Colonic mucosa (tissue), 4 donors: ENCODE data around the gene RWDD2A. TPM values are rescaled to one million over a fixed set of nuclear protein-coding genes. Genes with fewer than 3 reads are reported as not detected.

Experiments
- DNase-seq: peaks from one replicate; pipeline ENCODE4 v3.0.0-alpha.2; 2020
- H3K27ac ChIP-seq: fragments of 200-600 bp; one replicate; pipeline ENCODE4 v1.8.0; 2021
- H3K27me3 ChIP-seq: fragments of 200-600 bp; one replicate; pipeline ENCODE4 v1.8.0; 2021
- H3K36me3 ChIP-seq: fragments of 200-600 bp; one replicate; pipeline ENCODE4 v1.8.0; 2021
- H3K4me1 ChIP-seq: fragments of 200-600 bp; one replicate; pipeline ENCODE4 v1.8.0; 2021; ENCODE audit warnings: mild to moderate bottlenecking
- H3K4me3 ChIP-seq: fragments of 200-600 bp; one replicate; pipeline ENCODE4 v1.8.0; 2021
- H3K9ac ChIP-seq, 2 donors: one replicate each; pipeline ENCODE4 v1.7.0; 2013; ENCODE audit warnings: control low read depth in 2 of 2, low read depth in 2 of 2, low read length in 2 of 2
- H3K9me3 ChIP-seq: fragments of 200-600 bp; one replicate; pipeline ENCODE4 v1.8.0; 2021
- intact Hi-C: fragments of 100-400 bp; cut with DNase I; formaldehyde crosslinking; loops from one replicate; pipeline ENCODE4 v1.14.1; 2022
- total RNA-seq, 2 donors: library from RNA; stranded (reverse); fragmentation: NEBNext Ultra II Directional in 1 of 2; extraction: Animal tissue kit (Norgen Biotek cat#: 25700) in 1 of 2; gene quantifications; one replicate each; pipeline ENCODE4 v1.2.1, GENCODE V29; 2021
- TF ChIP-seq, protein P1 (sequence below): fragments of 200-600 bp; IDR thresholded peaks from one replicate; pipeline ENCODE4 v1.8.0; 2022; ENCODE audit warnings: antibody characterized with exemption, mild to moderate bottlenecking
- donor health status: healthy.
- donor health status: DM: no; HTN: no; CAD: no.
- donor health status: DM: no; HTN: no; CAD: no.

RWDD2A gene
- total RNA-seq, 2 donors from 2014 or later: 2.1 to 4.6 TPM

DNA sequence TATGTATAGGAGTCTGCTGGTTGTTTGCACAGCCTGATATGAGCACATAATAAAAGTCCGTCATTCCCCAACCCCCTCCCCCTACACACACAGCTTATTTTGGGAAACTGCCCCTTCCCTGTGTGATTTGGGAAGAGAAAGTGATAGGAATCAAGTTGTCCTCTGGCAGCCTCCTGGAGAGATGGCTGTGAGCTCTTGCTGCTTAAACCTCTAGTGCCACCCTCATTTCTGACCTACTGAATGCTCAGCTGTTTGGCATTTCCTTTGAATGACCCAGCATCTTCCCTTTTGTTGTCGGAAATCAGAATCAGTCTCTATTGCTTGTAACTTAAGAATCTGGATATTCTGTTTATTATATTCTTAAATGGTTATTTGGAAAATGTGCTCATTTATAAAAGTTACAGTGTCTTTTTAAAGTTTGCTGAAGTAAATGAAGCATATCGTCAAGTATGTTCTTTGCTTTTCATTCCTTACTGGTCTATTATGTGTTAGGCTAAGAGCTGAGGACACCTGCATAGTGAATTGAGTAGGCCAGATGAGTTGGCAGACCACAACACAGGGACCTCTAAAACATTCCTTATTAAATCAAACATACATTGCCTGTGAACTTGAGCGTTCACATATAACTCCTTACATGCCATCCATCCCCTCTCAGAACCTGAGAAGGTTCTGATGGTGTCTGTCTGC lies 5.5 kb downstream of the RWDD2A start:
- H3K4me1 ChIP-seq: peaks cover 7% of the 10 kb centered on the region
- intact Hi-C loops: no loop called here
- H3K9me3 ChIP-seq: no peaks in the 10 kb centered on the region
- H3K4me3 ChIP-seq: no peak overlapping the region
- H3K9ac ChIP-seq: no peak overlapping the region
- H3K27me3 ChIP-seq: no peaks in the 10 kb centered on the region
- H3K27ac ChIP-seq: no peak overlapping the region
- H3K36me3 ChIP-seq: no peaks in the 10 kb centered on the region
- TF ChIP-seq, protein P1, sequence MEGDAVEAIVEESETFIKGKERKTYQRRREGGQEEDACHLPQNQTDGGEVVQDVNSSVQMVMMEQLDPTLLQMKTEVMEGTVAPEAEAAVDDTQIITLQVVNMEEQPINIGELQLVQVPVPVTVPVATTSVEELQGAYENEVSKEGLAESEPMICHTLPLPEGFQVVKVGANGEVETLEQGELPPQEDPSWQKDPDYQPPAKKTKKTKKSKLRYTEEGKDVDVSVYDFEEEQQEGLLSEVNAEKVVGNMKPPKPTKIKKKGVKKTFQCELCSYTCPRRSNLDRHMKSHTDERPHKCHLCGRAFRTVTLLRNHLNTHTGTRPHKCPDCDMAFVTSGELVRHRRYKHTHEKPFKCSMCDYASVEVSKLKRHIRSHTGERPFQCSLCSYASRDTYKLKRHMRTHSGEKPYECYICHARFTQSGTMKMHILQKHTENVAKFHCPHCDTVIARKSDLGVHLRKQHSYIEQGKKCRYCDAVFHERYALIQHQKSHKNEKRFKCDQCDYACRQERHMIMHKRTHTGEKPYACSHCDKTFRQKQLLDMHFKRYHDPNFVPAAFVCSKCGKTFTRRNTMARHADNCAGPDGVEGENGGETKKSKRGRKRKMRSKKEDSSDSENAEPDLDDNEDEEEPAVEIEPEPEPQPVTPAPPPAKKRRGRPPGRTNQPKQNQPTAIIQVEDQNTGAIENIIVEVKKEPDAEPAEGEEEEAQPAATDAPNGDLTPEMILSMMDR: no peak
- DNase-seq: no peak

DNA sequence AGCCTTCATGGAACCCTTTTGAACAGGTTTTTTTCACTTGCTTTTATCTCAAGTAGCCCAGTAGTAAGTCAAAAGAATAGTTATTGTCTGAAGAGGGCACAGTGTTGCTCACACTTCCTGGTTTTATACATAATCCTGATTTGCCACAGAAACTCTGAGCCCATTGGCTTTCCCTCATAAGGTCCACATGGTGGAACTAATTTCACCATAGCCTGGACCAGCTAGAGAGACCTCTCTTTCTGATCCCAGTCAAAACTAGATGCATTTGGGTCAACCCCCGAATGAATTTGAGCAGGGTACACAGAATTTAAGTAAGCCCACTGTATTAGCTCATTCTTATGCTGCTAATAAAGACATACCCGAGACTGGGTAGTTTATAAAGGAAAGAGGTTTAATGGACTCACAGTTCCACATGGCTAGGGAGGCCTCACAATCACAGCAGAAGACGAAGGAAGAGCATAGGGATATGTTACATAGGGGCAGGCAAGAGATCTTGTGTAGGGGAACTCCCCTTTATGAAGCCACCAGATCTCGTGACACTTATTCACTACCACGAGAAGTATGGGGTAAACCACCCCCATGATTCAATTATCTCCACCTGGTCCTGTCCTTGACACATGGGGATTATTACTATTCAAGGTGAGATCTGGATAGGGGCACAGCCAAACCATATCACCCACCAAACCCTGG lies 6.2 kb downstream of the RWDD2A start:
- Histone ChIP-seq H3K9ac (no peak overlapping the region), H3K4me3 (no peak overlapping the region), H3K4me1 (peaks cover 5% of the 10 kb centered on the region), H3K9me3 (no peaks in the 10 kb centered on the region), H3K27ac (no peak overlapping the region), H3K36me3 (no peaks in the 10 kb centered on the region), H3K27me3 (no peaks in the 10 kb centered on the region)
- TF ChIP-seq, protein P1: no peak
- no peak for DNase-seq
- intact Hi-C loops: no loop called here

DNA sequence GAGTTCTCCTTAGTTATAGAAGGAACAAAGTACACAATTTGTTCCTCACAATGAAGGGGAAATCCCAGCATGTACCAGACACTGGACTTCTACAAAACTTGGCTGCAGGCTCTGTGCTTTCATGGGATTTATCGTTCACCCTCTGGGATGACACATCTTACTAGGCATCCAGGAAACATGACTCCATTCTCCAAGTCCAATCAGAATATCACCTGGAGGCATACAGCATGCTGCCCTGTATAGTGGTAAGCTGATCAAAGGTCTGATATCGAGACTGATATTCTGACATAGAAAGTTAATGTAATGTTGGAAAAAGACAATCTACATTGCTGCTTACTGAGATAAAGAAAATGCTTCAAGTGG lies 6.7 kb downstream of the RWDD2A start:
- no peaks in the 10 kb centered on the region for H3K36me3 ChIP-seq
- peaks cover under 1% of the 10 kb centered on the region for H3K4me1 ChIP-seq
- TF ChIP-seq, protein P1: no peak
- H3K9ac ChIP-seq: no peak overlapping the region
- no peaks in the 10 kb centered on the region for H3K9me3 ChIP-seq
- H3K27me3 ChIP-seq: no peaks in the 10 kb centered on the region
- no peak for DNase-seq
- H3K27ac ChIP-seq: no peak overlapping the region
- intact Hi-C loops: no loop called here
- H3K4me3 ChIP-seq: no peak overlapping the region

DNA sequence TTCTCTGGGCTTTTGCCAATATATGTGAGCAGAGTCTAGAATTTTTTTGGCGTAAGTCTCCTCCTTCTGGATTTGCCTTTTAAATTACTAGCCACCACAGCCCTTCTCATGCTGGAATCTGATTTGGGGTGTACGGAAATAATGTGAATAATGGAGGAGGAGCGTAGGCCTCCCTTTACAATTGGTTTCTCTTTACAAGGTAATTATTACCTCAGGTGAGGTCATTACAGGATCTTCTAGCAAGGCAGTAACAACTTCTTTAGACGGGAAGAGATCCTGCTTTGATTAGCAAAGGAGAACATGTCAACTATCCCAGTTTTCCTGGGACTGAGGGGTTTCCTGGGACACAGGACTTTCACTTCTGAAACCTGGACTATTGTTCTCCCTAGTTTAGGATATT lies 8.9 kb downstream of the RWDD2A start:
- intact Hi-C loops: no loop called here
- TF ChIP-seq, protein P1: no peak
- H3K4me3 ChIP-seq: no peak overlapping the region
- H3K4me1 ChIP-seq: no peaks in the 10 kb centered on the region
- H3K27ac ChIP-seq: no peak overlapping the region
- no peaks in the 10 kb centered on the region for H3K36me3 ChIP-seq
- H3K9me3 ChIP-seq: no peaks in the 10 kb centered on the region
- no peaks in the 10 kb centered on the region for H3K27me3 ChIP-seq
- DNase-seq: no peak
- H3K9ac ChIP-seq: no peak overlapping the region

DNA sequence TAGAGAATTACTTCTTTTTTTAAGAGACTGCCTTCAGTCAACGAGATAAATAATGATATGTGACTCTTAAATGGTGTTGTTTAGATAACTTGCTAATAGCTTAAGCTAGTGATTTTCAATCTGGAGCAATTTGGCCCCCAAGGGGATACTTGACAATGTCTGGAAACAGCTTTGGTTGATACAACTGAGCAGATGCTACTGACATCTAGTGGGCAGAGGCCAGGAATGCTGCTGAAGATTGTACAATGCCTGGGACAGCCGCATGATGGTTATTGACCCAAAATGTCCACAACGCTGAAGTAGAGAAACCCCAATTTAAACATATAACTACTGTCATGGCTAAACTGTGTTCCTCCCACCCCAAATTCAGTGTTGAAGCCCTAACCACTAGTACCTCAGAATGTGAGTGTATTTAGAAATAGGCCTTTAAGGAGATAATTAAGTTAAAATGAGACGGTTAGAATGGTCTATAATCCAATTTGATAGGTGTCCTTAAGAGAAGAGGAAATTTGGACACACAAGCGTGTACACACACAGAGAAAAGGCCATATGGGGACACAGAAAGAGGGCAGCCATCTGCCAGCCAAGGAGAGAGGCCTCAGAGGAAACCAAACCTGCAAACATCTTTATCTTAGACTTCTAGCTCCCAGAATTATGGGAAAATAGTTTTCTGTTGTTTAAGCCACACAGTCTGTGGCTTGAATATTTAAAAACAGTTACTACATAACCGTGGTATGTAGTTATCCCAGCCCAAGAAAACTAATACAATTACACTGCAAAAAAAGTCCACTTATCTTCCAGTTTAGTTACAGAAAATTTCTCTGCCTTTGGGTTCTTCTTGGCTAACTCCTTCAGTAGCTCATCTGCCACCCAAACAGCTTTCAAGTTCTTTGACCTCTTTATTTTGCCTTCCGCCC lies 22.2 kb downstream of the RWDD2A start:
- DNase-seq: peak; percentile 61
- intact Hi-C loops: loop anchor here (5.0 to 10.0 kb wide), 2 partner anchors 148 to 961 kb away; partner anchors contain the start of genes DOP1A and UBE3D
- TF ChIP-seq, protein P1: peak; percentile 70
- Histone ChIP-seq H3K4me3 (no peak overlapping the region), H3K36me3 (no peaks in the 10 kb centered on the region), H3K27me3 (no peaks in the 10 kb centered on the region), H3K4me1 (no peaks in the 10 kb centered on the region), H3K9me3 (no peaks in the 10 kb centered on the region), H3K27ac (no peak overlapping the region), H3K9ac (no peak overlapping the region)
